Fibroblast of upper back skin (primary cell): Measurements from ENCODE around the gene ENO2.

Experiments
- DNase-seq: peaks from one replicate; pipeline ENCODE4 v3.0.0-alpha.2; 2013

ENO2 gene

GRCh38 chr12:6950811-6951540 is 36.6 kb downstream of the ENO2 start, which contains the start of gene PTPN6:
TSS of gene PTPN6 (plus strand) at chr12:6951356. CDS start at chr12:6951513, 157 bp downstream.
- no peak for DNase-seq

- no peak for DNase-seq
These were observed 37.3 kb downstream of the ENO2 start for GRCh38 chr12:6951551-6952120.

- no peak for DNase-seq
These were observed 37.9 kb downstream of the ENO2 start for GRCh38 chr12:6952121-6952862.

GRCh38 chr12:6952863-6953441 is 38.6 kb downstream of the ENO2 start:
- no peak for DNase-seq

GRCh38 chr12:6953442-6954315 is 39.3 kb downstream of the ENO2 start:
- peak; percentile 71 for DNase-seq

- no peak for DNase-seq
These were observed 40.1 kb downstream of the ENO2 start for GRCh38 chr12:6954316-6955107.

GRCh38 chr12:6955108-6956020 is 41.0 kb downstream of the ENO2 start:
- no peak for DNase-seq

GRCh38 chr12:6956021-6956727 is 41.8 kb downstream of the ENO2 start:
- no peak for DNase-seq

- no peak for DNase-seq
These were observed 42.8 kb downstream of the ENO2 start for GRCh38 chr12:6957151-6957701.

GRCh38 chr12:6957741-6958608 is 43.6 kb downstream of the ENO2 start:
- DNase-seq = no peak

GRCh38 chr12:6958609-6959057 is 44.3 kb downstream of the ENO2 start:
- no peak for DNase-seq

GRCh38 chr12:6959058-6959804 is 44.9 kb downstream of the ENO2 start:
- DNase-seq = no peak

- no peak for DNase-seq
These were observed 45.6 kb downstream of the ENO2 start for GRCh38 chr12:6959805-6960592.

- DNase-seq = peak; percentile 47
These were observed 46.4 kb downstream of the ENO2 start for GRCh38 chr12:6960593-6961277.

GRCh38 chr12:6961278-6961694 is 46.9 kb downstream of the ENO2 start:
- no peak for DNase-seq

GRCh38 chr12:6961695-6962284 is 47.4 kb downstream of the ENO2 start:
- DNase-seq = peak; percentile 86
